GM23338 (cell line): Measurements from ENCODE around the gene KCNJ3. TPM values are rescaled to one million over a fixed set of nuclear protein-coding genes. Genes with fewer than 3 reads are reported as not detected.

Experiments
- ATAC-seq: fragments of 200-7000 bp; cut with Tn5 transposase; 3 replicates; pipeline ENCODE4 v1.9.1; 2020
- DNase-seq: peaks from one replicate; pipeline ENCODE4 v3.0.0-alpha.2; 2015; ENCODE audit warnings: low spot score
- H2AFZ ChIP-seq: fragments of 200-600 bp; sonication (generic); 2 replicates; pipeline ENCODE4 v1.8.0; 2016; ENCODE audit warnings: antibody characterized with exemption, mild to moderate bottlenecking, moderate library complexity
- H3F3A ChIP-seq: fragments of 200-600 bp; sonication (generic); replicated peaks from 2 replicates; pipeline ENCODE4 v1.8.0; 2017; ENCODE audit warnings: antibody characterized with exemption, mixed run types, low read depth
- H3K27ac ChIP-seq: fragments of 200-600 bp; sonication (generic); 2 replicates; pipeline ENCODE4 v1.6.1; 2016; ENCODE audit warnings: low read depth
- H3K27me3 ChIP-seq: fragments of 200-600 bp; sonication (generic); 2 replicates; pipeline ENCODE4 v1.8.0; 2016; ENCODE audit warnings: mild to moderate bottlenecking, mixed run types, moderate library complexity; ENCODE audit not compliant: insufficient read depth
- H3K36me3 ChIP-seq: fragments of 200-600 bp; sonication (generic); 2 replicates; pipeline ENCODE4 v1.8.0; 2016; ENCODE audit warnings: mild to moderate bottlenecking; ENCODE audit not compliant: insufficient read depth
- H3K4me1 ChIP-seq: fragments of 200-600 bp; sonication (generic); 2 replicates; pipeline ENCODE4 v1.8.0; 2016; ENCODE audit warnings: mild to moderate bottlenecking, moderate library complexity; ENCODE audit not compliant: insufficient read depth
- H3K4me2 ChIP-seq: fragments of 200-600 bp; sonication (generic); 2 replicates; pipeline ENCODE4 v1.7.1; 2017; ENCODE audit warnings: mixed run types
- H3K4me3 ChIP-seq: fragments of 200-600 bp; sonication (generic); 2 replicates; pipeline ENCODE4 v1.6.1; 2016; ENCODE audit warnings: mixed run types
- H3K79me2 ChIP-seq: fragments of 200-600 bp; sonication (generic); replicated peaks from 2 replicates; pipeline ENCODE4 v1.8.0; 2017; ENCODE audit warnings: mild to moderate bottlenecking; ENCODE audit not compliant: insufficient read depth
- H3K9me2 ChIP-seq: fragments of 200-600 bp; sonication (generic); 2 replicates; pipeline ENCODE4 v1.8.0; 2017; ENCODE audit not compliant: insufficient read depth
- H4K20me1 ChIP-seq: fragments of 200-600 bp; sonication (generic); replicated peaks from 2 replicates; pipeline ENCODE4 v1.8.0; 2017; ENCODE audit warnings: mild to moderate bottlenecking; ENCODE audit not compliant: insufficient read depth
- H3K27ac Mint-ChIP-seq: 2 replicates; pipeline ENCODE4 v1.8.0; 2020; ENCODE audit warnings: inconsistent platforms, mild to moderate bottlenecking, moderate library complexity, mixed read lengths
- H3K27me3 Mint-ChIP-seq: 3 replicates; pipeline ENCODE4 v1.8.0; 2022; ENCODE audit warnings: low read depth, mild to moderate bottlenecking, moderate library complexity, mixed read lengths, inconsistent platforms; ENCODE audit not compliant: insufficient read depth, poor library complexity
- H3K36me3 Mint-ChIP-seq: 3 replicates; pipeline ENCODE4 v1.8.0; 2021; ENCODE audit warnings: low read depth, mild to moderate bottlenecking, inconsistent platforms, moderate library complexity, mixed read lengths
- H3K4me1 Mint-ChIP-seq: 3 replicates; pipeline ENCODE4 v1.8.0; 2020; ENCODE audit warnings: mild to moderate bottlenecking, inconsistent platforms, mixed read lengths
- H3K4me3 Mint-ChIP-seq: 3 replicates; pipeline ENCODE4 v1.8.0; 2021; ENCODE audit warnings: moderate library complexity, mild to moderate bottlenecking, inconsistent platforms, mixed read lengths
- H3K9me3 Mint-ChIP-seq: 3 replicates; pipeline ENCODE4 v1.8.0; 2020; ENCODE audit warnings: moderate library complexity, mild to moderate bottlenecking, inconsistent platforms, mixed read lengths
- CREB1 ChIP-seq: fragments of 250-450 bp; sonication (Bioruptor Pico); IDR thresholded peaks from 2 replicates; pipeline ENCODE4 v1.5.0; 2020; ENCODE audit warnings: low read depth, mild to moderate bottlenecking, moderate library complexity
- CTCF ChIP-seq, 2 experiments: fragments of 200-600 bp in 1 of 2; sonication (generic) in 1 of 2; conservative IDR thresholded peaks; 2 replicates each; pipeline versions ENCODE4 v1.5.1 to v1.6.1; 2016 to 2017; ENCODE audit warnings: antibody characterized with exemption in 2 of 2, low read depth in 2 of 2, mild to moderate bottlenecking in 2 of 2, moderate library complexity in 1 of 2
- EZH2 ChIP-seq: fragments of 200-600 bp; sonication (generic); IDR thresholded peaks from one replicate; pipeline ENCODE4 v1.8.0; 2017; ENCODE audit warnings: antibody characterized with exemption, mild to moderate bottlenecking, low read depth; ENCODE audit not compliant: unreplicated experiment
- EZH2phosphoT487 ChIP-seq: fragments of 200-600 bp; sonication (generic); IDR thresholded peaks from one replicate; pipeline ENCODE4 v1.8.1; 2018; ENCODE audit warnings: antibody characterized with exemption; ENCODE audit not compliant: unreplicated experiment
- JUNB ChIP-seq: IDR thresholded peaks from one replicate; pipeline ENCODE4 v1.6.1; 2016; ENCODE audit warnings: antibody characterized with exemption; ENCODE audit not compliant: unreplicated experiment
- NANOG ChIP-seq: IDR thresholded peaks from 2 replicates; pipeline ENCODE4 v1.6.1; 2016; ENCODE audit warnings: antibody characterized with exemption, borderline replicate concordance
- POLR2AphosphoS5 ChIP-seq: IDR thresholded peaks from 2 replicates; pipeline ENCODE4 v1.6.1; 2016; ENCODE audit warnings: antibody characterized with exemption, low read depth
- REST ChIP-seq: IDR thresholded peaks from one replicate; pipeline ENCODE4 v1.6.1; 2018; ENCODE audit warnings: antibody characterized with exemption; ENCODE audit not compliant: unreplicated experiment
- STAT1 ChIP-seq: IDR thresholded peaks from one replicate; pipeline ENCODE4 v1.6.1; 2016; ENCODE audit warnings: antibody characterized with exemption; ENCODE audit not compliant: unreplicated experiment
- ZNF114 ChIP-seq: fragments of 250-450 bp; sonication (Bioruptor Pico); IDR thresholded peaks from 2 replicates; pipeline ENCODE4 v1.5.0; 2020; ENCODE audit warnings: mild to moderate bottlenecking, moderate library complexity
- ZNF331 ChIP-seq: fragments of 250-450 bp; sonication (Bioruptor Pico); IDR thresholded peaks from 2 replicates; pipeline ENCODE4 v1.5.0; 2020; ENCODE audit warnings: low read depth, mild to moderate bottlenecking, moderate library complexity
- polyA plus RNA-seq: library from polyadenylated mRNA; unstranded; fragments of >200 nt; fragmentation: Nextera tagmentation; extraction: Ambion mirVana; gene quantifications from 2 replicates; pipeline ENCODE4 v1.2.1, GENCODE V29; 2016
- total RNA-seq: library from RNA; depleted of rRNA; stranded (reverse); fragments of >200 nt; shearing (Covaris generic); gene quantifications from 2 replicates; pipeline ENCODE4 v1.2.3, GENCODE V29; 2014
- TF ChIP-seq, protein P1 (sequence below): IDR thresholded peaks from 2 replicates; pipeline ENCODE4 v1.6.1; 2016; ENCODE audit warnings: antibody characterized with exemption
- TF ChIP-seq, protein P2 (sequence below): fragments of 250-450 bp; sonication (Bioruptor Pico); IDR thresholded peaks from 2 replicates; pipeline ENCODE4 v1.5.0; 2020; ENCODE audit warnings: mild to moderate bottlenecking, moderate library complexity

The KCNJ3 gene
- total and polyA plus RNA-seq, 2 experiments from 2014 or later = 0.05 to 0.28 TPM

GRCh38 chr2:154713675-154714074, 15.2 kb downstream of the KCNJ3 start:
- peaks cover 10% of the 10 kb centered on the region; the same call in 1 of the 2 replicates for H3K4me1 ChIP-seq
- H3K4me2 ChIP-seq = peak overlapping the region; percentile 55; the same call in 1 of the 2 replicates

More at GRCh38 chr2:154713675-154714074, 15.2 kb downstream of the KCNJ3 start:
- TF ChIP-seq STAT1 = no peak
- TF ChIP-seq POLR2AphosphoS5 = no peak
- no peak for TF ChIP-seq REST
- no peak for TF ChIP-seq CTCF (conservative IDR thresholded peaks at IDR 0.05; ENCODE audit: low read depth in 2 of 2)
- TF ChIP-seq, protein P1, sequence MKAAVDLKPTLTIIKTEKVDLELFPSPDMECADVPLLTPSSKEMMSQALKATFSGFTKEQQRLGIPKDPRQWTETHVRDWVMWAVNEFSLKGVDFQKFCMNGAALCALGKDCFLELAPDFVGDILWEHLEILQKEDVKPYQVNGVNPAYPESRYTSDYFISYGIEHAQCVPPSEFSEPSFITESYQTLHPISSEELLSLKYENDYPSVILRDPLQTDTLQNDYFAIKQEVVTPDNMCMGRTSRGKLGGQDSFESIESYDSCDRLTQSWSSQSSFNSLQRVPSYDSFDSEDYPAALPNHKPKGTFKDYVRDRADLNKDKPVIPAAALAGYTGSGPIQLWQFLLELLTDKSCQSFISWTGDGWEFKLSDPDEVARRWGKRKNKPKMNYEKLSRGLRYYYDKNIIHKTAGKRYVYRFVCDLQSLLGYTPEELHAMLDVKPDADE = no peak
- TF ChIP-seq EZH2 = no peak
- no peak for TF ChIP-seq ZNF114 (CRISPR knock-in tag)
- TF ChIP-seq EZH2phosphoT487 = no peak
- TF ChIP-seq JUNB = no peak
- TF ChIP-seq ZNF331 (CRISPR knock-in tag) = no peak
- no peak for TF ChIP-seq CREB1
- TF ChIP-seq NANOG = no peak
- TF ChIP-seq, protein P2, sequence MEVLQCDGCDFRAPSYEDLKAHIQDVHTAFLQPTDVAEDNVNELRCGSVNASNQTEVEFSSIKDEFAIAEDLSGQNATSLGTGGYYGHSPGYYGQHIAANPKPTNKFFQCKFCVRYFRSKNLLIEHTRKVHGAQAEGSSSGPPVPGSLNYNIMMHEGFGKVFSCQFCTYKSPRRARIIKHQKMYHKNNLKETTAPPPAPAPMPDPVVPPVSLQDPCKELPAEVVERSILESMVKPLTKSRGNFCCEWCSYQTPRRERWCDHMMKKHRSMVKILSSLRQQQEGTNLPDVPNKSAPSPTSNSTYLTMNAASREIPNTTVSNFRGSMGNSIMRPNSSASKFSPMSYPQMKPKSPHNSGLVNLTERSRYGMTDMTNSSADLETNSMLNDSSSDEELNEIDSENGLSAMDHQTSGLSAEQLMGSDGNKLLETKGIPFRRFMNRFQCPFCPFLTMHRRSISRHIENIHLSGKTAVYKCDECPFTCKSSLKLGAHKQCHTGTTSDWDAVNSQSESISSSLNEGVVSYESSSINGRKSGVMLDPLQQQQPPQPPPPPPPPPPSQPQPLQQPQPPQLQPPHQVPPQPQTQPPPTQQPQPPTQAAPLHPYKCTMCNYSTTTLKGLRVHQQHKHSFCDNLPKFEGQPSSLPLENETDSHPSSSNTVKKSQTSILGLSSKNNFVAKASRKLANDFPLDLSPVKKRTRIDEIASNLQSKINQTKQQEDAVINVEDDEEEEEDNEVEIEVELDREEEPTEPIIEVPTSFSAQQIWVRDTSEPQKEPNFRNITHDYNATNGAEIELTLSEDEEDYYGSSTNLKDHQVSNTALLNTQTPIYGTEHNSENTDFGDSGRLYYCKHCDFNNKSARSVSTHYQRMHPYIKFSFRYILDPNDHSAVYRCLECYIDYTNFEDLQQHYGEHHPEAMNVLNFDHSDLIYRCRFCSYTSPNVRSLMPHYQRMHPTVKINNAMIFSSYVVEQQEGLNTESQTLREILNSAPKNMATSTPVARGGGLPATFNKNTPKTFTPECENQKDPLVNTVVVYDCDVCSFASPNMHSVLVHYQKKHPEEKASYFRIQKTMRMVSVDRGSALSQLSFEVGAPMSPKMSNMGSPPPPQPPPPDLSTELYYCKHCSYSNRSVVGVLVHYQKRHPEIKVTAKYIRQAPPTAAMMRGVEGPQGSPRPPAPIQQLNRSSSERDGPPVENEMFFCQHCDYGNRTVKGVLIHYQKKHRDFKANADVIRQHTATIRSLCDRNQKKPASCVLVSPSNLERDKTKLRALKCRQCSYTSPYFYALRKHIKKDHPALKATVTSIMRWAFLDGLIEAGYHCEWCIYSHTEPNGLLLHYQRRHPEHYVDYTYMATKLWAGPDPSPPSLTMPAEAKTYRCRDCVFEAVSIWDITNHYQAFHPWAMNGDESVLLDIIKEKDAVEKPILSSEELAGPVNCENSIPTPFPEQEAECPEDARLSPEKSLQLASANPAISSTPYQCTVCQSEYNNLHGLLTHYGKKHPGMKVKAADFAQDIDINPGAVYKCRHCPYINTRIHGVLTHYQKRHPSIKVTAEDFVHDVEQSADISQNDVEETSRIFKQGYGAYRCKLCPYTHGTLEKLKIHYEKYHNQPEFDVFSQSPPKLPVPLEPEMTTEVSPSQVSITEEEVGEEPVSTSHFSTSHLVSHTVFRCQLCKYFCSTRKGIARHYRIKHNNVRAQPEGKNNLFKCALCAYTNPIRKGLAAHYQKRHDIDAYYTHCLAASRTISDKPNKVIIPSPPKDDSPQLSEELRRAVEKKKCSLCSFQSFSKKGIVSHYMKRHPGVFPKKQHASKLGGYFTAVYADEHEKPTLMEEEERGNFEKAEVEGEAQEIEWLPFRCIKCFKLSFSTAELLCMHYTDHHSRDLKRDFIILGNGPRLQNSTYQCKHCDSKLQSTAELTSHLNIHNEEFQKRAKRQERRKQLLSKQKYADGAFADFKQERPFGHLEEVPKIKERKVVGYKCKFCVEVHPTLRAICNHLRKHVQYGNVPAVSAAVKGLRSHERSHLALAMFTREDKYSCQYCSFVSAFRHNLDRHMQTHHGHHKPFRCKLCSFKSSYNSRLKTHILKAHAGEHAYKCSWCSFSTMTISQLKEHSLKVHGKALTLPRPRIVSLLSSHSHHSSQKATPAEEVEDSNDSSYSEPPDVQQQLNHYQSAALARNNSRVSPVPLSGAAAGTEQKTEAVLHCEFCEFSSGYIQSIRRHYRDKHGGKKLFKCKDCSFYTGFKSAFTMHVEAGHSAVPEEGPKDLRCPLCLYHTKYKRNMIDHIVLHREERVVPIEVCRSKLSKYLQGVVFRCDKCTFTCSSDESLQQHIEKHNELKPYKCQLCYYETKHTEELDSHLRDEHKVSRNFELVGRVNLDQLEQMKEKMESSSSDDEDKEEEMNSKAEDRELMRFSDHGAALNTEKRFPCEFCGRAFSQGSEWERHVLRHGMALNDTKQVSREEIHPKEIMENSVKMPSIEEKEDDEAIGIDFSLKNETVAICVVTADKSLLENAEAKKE = no peak
- Histone ChIP-seq H3K9me2 (no peaks in the 10 kb centered on the region), H2AFZ (peak overlapping the region; percentile 87), H3K36me3 (no peaks in the 10 kb centered on the region), H3K27ac (peak overlapping the region; percentile 51; the same call in 1 of the 2 replicates), H3K79me2 (no peaks in the 10 kb centered on the region), H4K20me1 (no peaks in the 10 kb centered on the region), H3K27me3 (no peaks in the 10 kb centered on the region), H3F3A (no peaks in the 10 kb centered on the region), H3K4me3 (no peak overlapping the region)
- Mint-ChIP-seq H3K27me3 (no peaks in the 10 kb centered on the region), H3K9me3 (no peaks in the 10 kb centered on the region), H3K27ac (peak overlapping the region; percentile 9; the same call in 1 of the 2 replicates), H3K4me1 (peaks cover 19% of the 10 kb centered on the region), H3K4me3 (no peak overlapping the region), H3K36me3 (no peaks in the 10 kb centered on the region)
- DNase-seq (peak; percentile 4), ATAC-seq (peak; percentile 40)
